NK-92 (cell line): ENCODE data around the gene ATP8B1.
"Not testable (repeated sequence)": the region's sequence is repeated elsewhere in the genome, so short reads cannot be mapped to it uniquely, and the experiment has no call there.

Experiments used
- DNase-seq: peaks from one replicate; lab custom pipeline; 2025; ENCODE audit not compliant: unreplicated experiment; lab: John Stamatoyannopoulos, UW

Gene ATP8B1

DNA sequence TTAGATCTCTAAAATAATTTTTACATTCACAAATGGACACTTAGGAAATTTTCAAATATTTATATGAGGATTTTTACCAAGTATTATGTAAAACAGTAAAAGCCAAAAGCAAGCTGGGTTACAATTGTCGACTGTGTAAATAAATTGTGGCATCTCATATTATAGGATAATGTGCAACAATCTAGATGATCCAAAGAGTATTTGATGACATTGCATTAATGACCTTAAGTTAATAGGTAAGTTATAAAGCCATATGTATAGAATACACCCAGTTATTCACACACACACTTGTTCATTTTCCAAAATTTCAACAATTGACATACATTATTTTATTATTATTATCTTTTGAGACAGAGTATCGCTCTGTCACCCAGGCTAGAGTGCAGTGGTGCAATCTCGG, 69.3 kb downstream of the ATP8B1 start:
- DNase-seq, result no peak

DNA sequence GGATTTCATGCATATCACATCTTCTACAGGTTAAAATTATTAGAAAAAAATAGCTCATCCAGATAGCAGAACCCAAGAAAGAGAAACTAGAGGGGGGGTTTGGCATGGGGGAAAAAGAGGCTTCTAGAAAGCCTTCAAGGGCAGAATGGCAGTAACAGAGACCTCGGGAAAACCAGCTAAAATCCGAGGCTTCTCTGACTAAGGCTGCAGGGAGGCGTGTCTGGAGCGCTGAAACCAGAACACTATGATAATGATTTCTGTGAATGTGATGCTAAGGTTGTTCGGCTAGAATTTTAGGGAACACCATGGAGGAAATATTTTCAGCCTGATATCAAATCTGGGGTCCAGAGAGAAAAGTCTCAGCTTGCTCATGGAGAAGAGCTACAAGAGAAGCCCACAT, 73.0 kb downstream of the ATP8B1 start:
- no peak for DNase-seq

- DNase-seq, result no peak
Measured at GRCh38 chr18:57728941-57729511, 74.1 kb downstream of the ATP8B1 start.

DNA sequence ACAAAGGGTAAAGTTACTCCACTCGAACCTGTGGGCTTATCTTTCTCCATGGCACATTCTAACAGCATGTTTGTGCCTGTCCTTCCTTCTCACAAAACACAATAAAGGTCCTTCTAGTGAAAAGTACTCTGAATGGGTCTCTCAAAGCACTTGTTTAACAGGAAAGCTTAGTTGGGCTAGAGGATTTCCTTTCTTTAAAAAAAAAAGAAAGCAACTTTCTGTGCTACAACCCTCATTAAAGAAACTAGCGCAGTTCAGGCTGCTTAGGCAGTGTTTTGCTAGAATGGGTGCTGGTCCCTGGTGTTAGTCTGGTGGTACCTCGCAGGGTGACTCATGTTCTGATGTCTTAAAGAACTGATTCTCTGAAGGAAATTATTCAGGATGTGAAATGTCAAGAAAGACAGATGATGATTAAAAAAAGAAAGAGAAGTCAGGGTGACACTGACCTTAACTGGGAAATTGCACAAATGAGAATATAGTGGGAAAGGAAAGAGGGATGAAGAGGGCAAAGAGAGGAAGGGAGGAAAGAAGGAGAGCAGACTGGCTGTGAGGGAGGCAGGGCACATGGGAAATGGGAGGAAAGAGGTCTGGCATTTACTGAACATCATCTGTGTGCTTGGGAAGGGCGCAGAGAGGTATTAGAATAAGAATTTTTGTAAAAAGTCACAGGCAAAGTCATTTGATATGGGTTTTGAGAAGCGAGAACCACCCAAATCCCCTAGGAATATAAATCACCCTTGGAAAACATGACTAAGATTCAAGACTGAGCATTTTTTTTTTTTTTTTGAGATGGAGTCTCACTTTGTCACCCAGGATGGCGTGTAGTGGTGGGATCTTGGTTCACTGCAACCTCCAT, 74.9 kb downstream of the ATP8B1 start:
- no peak for DNase-seq

- not testable (repeated sequence) for DNase-seq
Measured at GRCh38 chr18:57719211-57719935, 83.7 kb downstream of the ATP8B1 start.

DNA sequence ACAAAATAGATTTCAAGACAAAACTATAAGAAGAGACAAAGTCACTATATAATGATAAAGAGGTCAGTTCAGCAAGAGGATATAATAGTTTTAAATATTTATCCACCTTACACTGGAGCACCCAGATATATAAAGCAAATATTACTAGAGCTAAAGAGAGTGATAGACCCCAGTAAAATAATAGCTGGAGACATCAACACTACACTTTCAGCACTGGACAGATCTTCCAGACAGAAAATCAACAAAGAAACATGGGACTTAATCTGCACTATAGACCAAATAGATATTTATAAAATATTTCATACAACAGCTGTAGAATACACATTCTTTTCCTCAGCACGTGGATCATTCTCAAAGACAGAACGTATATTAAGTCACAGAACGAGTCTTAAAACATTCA, 86.6 kb downstream of the ATP8B1 start:
- DNase-seq, result no peak

- no peak for DNase-seq
Measured at GRCh38 chr18:57715671-57716070, 87.4 kb downstream of the ATP8B1 start.

DNA sequence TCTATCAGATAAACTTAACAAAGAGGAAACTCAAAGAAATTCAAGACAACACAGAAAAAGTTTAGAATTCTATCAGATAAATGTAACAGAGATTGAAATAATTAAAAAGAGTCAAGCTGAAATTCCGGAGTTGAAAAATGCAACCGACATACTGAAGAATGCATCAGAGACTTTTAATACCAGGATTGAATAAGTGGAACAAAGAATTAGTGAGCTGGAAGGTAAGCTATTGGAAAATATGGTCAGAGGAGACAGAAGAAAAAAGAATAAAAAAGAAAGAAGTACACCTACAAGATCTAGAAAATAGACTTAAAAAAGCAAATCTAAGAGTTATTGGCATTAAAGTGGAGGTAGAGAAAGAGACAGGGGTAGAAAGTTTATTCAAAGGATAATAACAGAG, 88.0 kb downstream of the ATP8B1 start:
- no peak for DNase-seq

GRCh38 chr18:57710226-57710625, 92.9 kb downstream of the ATP8B1 start:
- no peak for DNase-seq

DNA sequence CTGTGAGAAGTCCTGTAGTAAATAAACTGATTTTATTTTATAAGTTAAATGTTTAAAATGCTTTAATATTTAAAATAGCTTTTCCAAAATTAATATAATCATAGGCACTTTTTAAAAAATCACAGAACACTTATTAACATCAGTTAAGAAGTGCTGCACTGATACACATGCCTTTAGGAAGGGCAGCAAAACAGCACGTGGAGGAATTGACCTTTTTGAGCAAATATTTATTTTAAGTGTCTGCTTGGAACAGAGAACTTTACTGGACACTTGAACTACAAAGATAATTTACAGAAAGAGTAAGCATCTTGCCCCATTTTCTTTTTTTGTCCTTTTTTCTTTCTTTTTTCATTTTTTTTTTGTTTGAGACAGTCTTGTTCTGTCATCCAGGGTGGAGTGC, 93.8 kb downstream of the ATP8B1 start:
- no peak for DNase-seq

GRCh38 chr18:57708288-57708687, 94.8 kb downstream of the ATP8B1 start:
- DNase-seq, result no peak

GRCh38 chr18:57705832-57706595, 97.1 kb downstream of the ATP8B1 start:
- no peak for DNase-seq

- no peak for DNase-seq
Measured at GRCh38 chr18:57705011-57705410, 98.1 kb downstream of the ATP8B1 start.

- no peak for DNase-seq
Measured at GRCh38 chr18:57698571-57699276, 104.4 kb downstream of the ATP8B1 start.

GRCh38 chr18:57697426-57697825, 105.7 kb downstream of the ATP8B1 start:
- no peak for DNase-seq

GRCh38 chr18:57696271-57696670, 106.8 kb downstream of the ATP8B1 start:
- no peak for DNase-seq

DNA sequence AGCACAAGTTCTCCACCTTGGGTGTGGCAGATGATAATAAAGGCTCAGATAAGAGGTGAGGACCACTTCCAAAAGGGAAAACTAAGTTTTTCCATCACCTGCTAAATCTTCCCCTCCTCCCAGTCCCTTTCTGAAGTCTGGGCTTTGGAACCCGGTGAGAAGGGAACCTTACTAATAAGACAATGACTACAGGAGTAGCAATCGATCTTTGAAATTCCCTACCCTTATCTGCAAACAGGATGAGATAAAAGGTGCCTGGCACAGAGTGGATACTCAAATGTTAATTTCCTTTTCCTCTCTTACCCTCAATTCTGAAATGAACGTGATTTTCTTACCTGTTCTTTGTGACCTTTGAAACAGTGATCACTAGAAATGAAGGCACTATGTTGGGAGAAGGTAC, 111.8 kb downstream of the ATP8B1 start:
- no peak for DNase-seq

DNA sequence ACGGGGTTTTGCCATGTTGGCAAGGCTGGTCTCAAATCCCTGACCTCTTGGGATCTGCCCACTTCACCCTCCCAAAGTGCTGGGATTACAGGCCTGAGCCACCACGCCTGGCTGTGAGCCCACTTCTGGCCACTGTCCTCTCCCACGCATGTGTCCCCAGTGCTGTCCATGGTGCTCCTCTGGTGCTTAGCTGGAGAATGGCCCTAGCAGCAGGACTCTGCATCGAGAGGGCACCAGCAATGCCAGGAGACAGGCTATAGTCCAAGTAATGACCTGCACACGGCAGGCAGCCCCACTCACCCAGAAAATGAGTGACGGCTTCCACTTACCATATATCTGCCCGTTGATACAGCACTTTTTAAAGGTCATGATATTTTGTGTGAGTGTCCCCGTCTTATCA, 115.1 kb downstream of the ATP8B1 start:
- no peak for DNase-seq

DNA sequence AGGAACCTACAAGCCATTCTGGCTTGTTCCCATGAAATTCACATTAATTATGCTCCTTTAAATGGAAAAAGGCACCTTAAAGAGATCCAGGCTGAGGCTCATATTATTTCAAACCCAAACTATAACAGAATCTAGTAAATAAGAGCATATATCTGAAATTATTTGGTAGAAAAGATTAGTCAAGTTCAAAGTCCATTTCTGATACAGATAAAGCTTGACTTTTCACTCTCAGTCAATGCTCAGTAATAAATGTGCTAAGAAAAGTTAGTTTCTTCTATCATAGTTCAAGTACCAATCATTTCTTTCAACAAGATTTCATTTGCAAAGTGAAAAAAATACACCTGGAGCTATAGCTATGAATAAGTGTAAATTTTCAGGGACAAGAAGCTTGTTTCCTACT, 119.6 kb downstream of the ATP8B1 start:
- DNase-seq, result no peak

- no peak for DNase-seq
Measured at GRCh38 chr18:57677262-57678211, 125.6 kb downstream of the ATP8B1 start.
